ENCODE results near the gene GFRA4.

Gene GFRA4

GRCh38 chr20:3701061-3701998 lies 38.1 kb upstream of the GFRA4 start:
- no peak overlapping the region for H3K4me3 ChIP-seq (ENCODE audit: low read length)
- no peak for TF ChIP-seq ZNF274 (IDR thresholded peaks at IDR 0.05; ENCODE audit: low read depth, low read length)

- no peak overlapping the region for H3K4me3 ChIP-seq (ENCODE audit: low read length)
- TF ChIP-seq ZNF274 (IDR thresholded peaks at IDR 0.05; ENCODE audit: low read depth, low read length): no peak
These were observed 35.8 kb upstream of the GFRA4 start for GRCh38 chr20:3699037-3699436.

- no peak overlapping the region for H3K4me3 ChIP-seq (ENCODE audit: low read length)
- no peak for TF ChIP-seq ZNF274 (IDR thresholded peaks at IDR 0.05; ENCODE audit: low read depth, low read length)
These were observed 35.4 kb upstream of the GFRA4 start for GRCh38 chr20:3698591-3699001.

GRCh38 chr20:3697588-3698305 lies 34.5 kb upstream of the GFRA4 start:
- H3K4me3 ChIP-seq (ENCODE audit: low read length): no peak overlapping the region
- no peak for TF ChIP-seq ZNF274 (IDR thresholded peaks at IDR 0.05; ENCODE audit: low read depth, low read length)

- TF ChIP-seq ZNF274 (IDR thresholded peaks at IDR 0.05; ENCODE audit: low read depth, low read length): no peak
- H3K4me3 ChIP-seq (ENCODE audit: low read length): no peak overlapping the region
These were observed 33.8 kb upstream of the GFRA4 start for GRCh38 chr20:3696745-3697587.

GRCh38 chr20:3696200-3696599 lies 33.0 kb upstream of the GFRA4 start:
- TF ChIP-seq ZNF274 (IDR thresholded peaks at IDR 0.05; ENCODE audit: low read depth, low read length): no peak
- no peak overlapping the region for H3K4me3 ChIP-seq (ENCODE audit: low read length)

- TF ChIP-seq ZNF274 (IDR thresholded peaks at IDR 0.05; ENCODE audit: low read depth, low read length): no peak
- H3K4me3 ChIP-seq (ENCODE audit: low read length): no peak overlapping the region
These were observed 31.7 kb upstream of the GFRA4 start for GRCh38 chr20:3694864-3695263.

GRCh38 chr20:3693376-3693775 lies 30.2 kb upstream of the GFRA4 start:
- TF ChIP-seq ZNF274 (IDR thresholded peaks at IDR 0.05; ENCODE audit: low read depth, low read length): no peak
- H3K4me3 ChIP-seq (ENCODE audit: low read length): no peak overlapping the region

GRCh38 chr20:3692706-3693294 lies 29.6 kb upstream of the GFRA4 start:
- TF ChIP-seq ZNF274 (IDR thresholded peaks at IDR 0.05; ENCODE audit: low read depth, low read length): no peak
- no peak overlapping the region for H3K4me3 ChIP-seq (ENCODE audit: low read length)

- no peak for TF ChIP-seq ZNF274 (IDR thresholded peaks at IDR 0.05; ENCODE audit: low read depth, low read length)
- H3K4me3 ChIP-seq (ENCODE audit: low read length): no peak overlapping the region
These were observed 28.7 kb upstream of the GFRA4 start for GRCh38 chr20:3691897-3692296.

GRCh38 chr20:3691306-3691705 lies 28.1 kb upstream of the GFRA4 start:
- TF ChIP-seq ZNF274 (IDR thresholded peaks at IDR 0.05; ENCODE audit: low read depth, low read length): no peak
- no peak overlapping the region for H3K4me3 ChIP-seq (ENCODE audit: low read length)

- H3K4me3 ChIP-seq (ENCODE audit: low read length): no peak overlapping the region
- TF ChIP-seq ZNF274 (IDR thresholded peaks at IDR 0.05; ENCODE audit: low read depth, low read length): no peak
These were observed 27.2 kb upstream of the GFRA4 start for GRCh38 chr20:3690413-3690812.

- H3K4me3 ChIP-seq (ENCODE audit: low read length): no peak overlapping the region
- TF ChIP-seq ZNF274 (IDR thresholded peaks at IDR 0.05; ENCODE audit: low read depth, low read length): no peak
These were observed 26.8 kb upstream of the GFRA4 start for GRCh38 chr20:3689978-3690377.

GRCh38 chr20:3687655-3688054 lies 24.5 kb upstream of the GFRA4 start:
- TF ChIP-seq ZNF274 (IDR thresholded peaks at IDR 0.05; ENCODE audit: low read depth, low read length): no peak

More at GRCh38 chr20:3687655-3688054, 24.5 kb upstream of the GFRA4 start:
- no peak overlapping the region for H3K4me3 ChIP-seq (ENCODE audit: low read length)
